Measurements from ENCODE around the gene IFNA5.

DNA sequence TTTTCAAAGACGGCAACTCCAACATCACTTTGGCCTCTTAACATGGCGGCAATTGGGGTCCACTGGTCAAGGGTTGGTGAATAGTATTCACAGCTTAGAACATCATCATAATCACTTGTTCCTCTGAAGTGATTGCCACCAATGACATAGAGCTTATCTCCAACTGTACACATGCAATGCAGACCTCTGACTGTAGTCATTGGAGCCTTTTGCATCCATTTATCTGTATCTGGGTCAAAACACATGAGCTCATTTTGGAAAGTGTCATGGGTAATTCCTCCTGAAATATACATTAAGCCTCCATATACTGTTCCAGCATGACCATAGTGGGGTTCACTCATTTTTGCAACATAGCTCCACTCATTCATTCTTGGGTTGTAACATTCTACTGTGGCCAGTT, 28.1 kb upstream of the IFNA5 start:
- TF ChIP-seq, protein P1, sequence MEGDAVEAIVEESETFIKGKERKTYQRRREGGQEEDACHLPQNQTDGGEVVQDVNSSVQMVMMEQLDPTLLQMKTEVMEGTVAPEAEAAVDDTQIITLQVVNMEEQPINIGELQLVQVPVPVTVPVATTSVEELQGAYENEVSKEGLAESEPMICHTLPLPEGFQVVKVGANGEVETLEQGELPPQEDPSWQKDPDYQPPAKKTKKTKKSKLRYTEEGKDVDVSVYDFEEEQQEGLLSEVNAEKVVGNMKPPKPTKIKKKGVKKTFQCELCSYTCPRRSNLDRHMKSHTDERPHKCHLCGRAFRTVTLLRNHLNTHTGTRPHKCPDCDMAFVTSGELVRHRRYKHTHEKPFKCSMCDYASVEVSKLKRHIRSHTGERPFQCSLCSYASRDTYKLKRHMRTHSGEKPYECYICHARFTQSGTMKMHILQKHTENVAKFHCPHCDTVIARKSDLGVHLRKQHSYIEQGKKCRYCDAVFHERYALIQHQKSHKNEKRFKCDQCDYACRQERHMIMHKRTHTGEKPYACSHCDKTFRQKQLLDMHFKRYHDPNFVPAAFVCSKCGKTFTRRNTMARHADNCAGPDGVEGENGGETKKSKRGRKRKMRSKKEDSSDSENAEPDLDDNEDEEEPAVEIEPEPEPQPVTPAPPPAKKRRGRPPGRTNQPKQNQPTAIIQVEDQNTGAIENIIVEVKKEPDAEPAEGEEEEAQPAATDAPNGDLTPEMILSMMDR (IDR thresholded peaks at IDR 0.05): no peak
- TF ChIP-seq POLR2A (IDR thresholded peaks at IDR 0.05): no peak

Measured in esophagus squamous epithelium (tissue), 4 donors.